GM12878 (cell line): ENCODE measurements around the gene CXorf38. TPM values are rescaled to one million over a fixed set of nuclear protein-coding genes. Genes with fewer than 3 reads are reported as not detected.

ENCODE experiments used
- ATAC-seq: fragments of 200-7000 bp; cut with Tn5 transposase; 3 replicates; pipeline ENCODE4 v1.9.1; 2020; ENCODE audit warnings: mild to moderate bottlenecking, moderate library complexity
- BruUV-seq: library from RNA; stranded (reverse); fragments of 400-500 nt; replicated peaks from 2 replicates; lab custom pipeline; 2021; lab: Mats Ljungman, UMichigan
- CTCF ChIA-PET: fragments of 300-600 bp; sonication (Branson Sonifier 250); formaldehyde crosslinking; extraction: SDS; loops from one replicate; lab custom pipeline; 2021; ENCODE audit warnings: inconsistent platforms; lab: Yijun Ruan, JAX
- POLR2A ChIA-PET: fragments of 350-600 bp; formaldehyde crosslinking; extraction: SDS; loops from one replicate; lab custom pipeline; 2021; ENCODE audit warnings: inconsistent platforms; lab: Charles Lee
- RAD21 ChIA-PET: fragments of 300-600 bp; sonication (Branson Sonifier 250); formaldehyde crosslinking; loops from one replicate; lab custom pipeline; 2023; ENCODE audit warnings: antibody characterized with exemption; ENCODE audit not compliant: unreplicated experiment; lab: Charles Lee
- SMC1A ChIA-PET: fragments of 300-600 bp; sonication (Branson Sonifier 250); formaldehyde crosslinking; loops from one replicate; lab custom pipeline; 2023; ENCODE audit not compliant: unreplicated experiment, uncharacterized antibody; lab: Charles Lee
- DNase-seq: peaks from one replicate; pipeline ENCODE4 v3.0.0-alpha.2; 2011; ENCODE audit warnings: low read depth, low spot score
- FAIRE-seq: peaks from 3 replicates; lab custom pipeline; 2011; peaks lifted over from hg19 to GRCh38; lab: Jason Lieb, UNC
- H2AFZ ChIP-seq: 2 replicates; pipeline ENCODE4 v1.6.0; 2011; ENCODE audit warnings: low read depth, low read length, control low read depth; ENCODE audit not compliant: control insufficient read depth
- H3K27ac ChIP-seq: 2 replicates; pipeline ENCODE4 v1.5.1; 2011; ENCODE audit warnings: control low read depth; ENCODE audit not compliant: control insufficient read depth, insufficient read depth
- H3K27me3 ChIP-seq, 2 experiments: replicated peaks in 1 of 2; 2 replicates each; pipeline versions ENCODE4 v1.6.0 to v1.6.1; 2011; ENCODE audit warnings: low read length in 1 of 2; ENCODE audit not compliant: control insufficient read depth in 2 of 2, insufficient read depth in 2 of 2
- H3K36me3 ChIP-seq, 2 experiments: 2 replicates each; pipeline ENCODE4 v1.5.1; 2011; ENCODE audit warnings: low read length in 1 of 2; ENCODE audit not compliant: control insufficient read depth in 2 of 2, insufficient read depth in 2 of 2
- H3K4me1 ChIP-seq: 2 replicates; pipeline ENCODE4 v1.6.1; 2011; ENCODE audit warnings: mild to moderate bottlenecking, low read length, moderate library complexity, mixed read lengths; ENCODE audit not compliant: control insufficient read depth, insufficient read depth
- H3K4me2 ChIP-seq: 2 replicates; pipeline ENCODE4 v1.6.0; 2011; ENCODE audit warnings: control low read depth; ENCODE audit not compliant: control insufficient read depth, insufficient read depth
- H3K4me3 ChIP-seq: fragments of 200-600 bp; sonication (generic); 2 replicates; pipeline ENCODE4 v1.5.1; 2016
- H3K79me2 ChIP-seq: 2 replicates; pipeline ENCODE4 v1.6.0; 2011; ENCODE audit warnings: low read length; ENCODE audit not compliant: control insufficient read depth, insufficient read depth
- H3K9ac ChIP-seq: 2 replicates; pipeline ENCODE4 v1.8.0; 2011; ENCODE audit warnings: low read length, control low read depth, mixed read lengths; ENCODE audit not compliant: control insufficient read depth, insufficient read depth
- H3K9me3 ChIP-seq: replicated peaks from 3 replicates; pipeline ENCODE4 v1.5.1; 2011; ENCODE audit warnings: mild to moderate bottlenecking, low read length; ENCODE audit not compliant: control insufficient read depth, insufficient read depth
- H4K20me1 ChIP-seq: 2 replicates; pipeline ENCODE4 v1.6.0; 2011; ENCODE audit not compliant: control insufficient read depth, insufficient read depth
- ATF2 ChIP-seq: IDR thresholded peaks from 2 replicates; pipeline ENCODE4 v1.6.1; 2012; ENCODE audit warnings: low read length, inconsistent platforms
- BMI1 ChIP-seq: fragments of 450-650 bp; IDR thresholded peaks from 2 replicates; pipeline ENCODE4 v1.6.1; 2016; ENCODE audit warnings: mild to moderate bottlenecking, moderate library complexity, borderline replicate concordance
- DPF2 ChIP-seq: fragments of 450-650 bp; IDR thresholded peaks from 2 replicates; pipeline ENCODE4 v1.6.1; 2017; ENCODE audit warnings: mild to moderate bottlenecking
- HCFC1 ChIP-seq: fragments of 150-350 bp; IDR thresholded peaks from 2 replicates; pipeline ENCODE4 v1.6.1; 2014; ENCODE audit warnings: low read length
- IKZF1 ChIP-seq: fragments of 450-650 bp; conservative IDR thresholded peaks from 2 replicates; pipeline ENCODE4 v1.6.1; 2017; ENCODE audit warnings: antibody characterized with exemption, mild to moderate bottlenecking
- IRF4 ChIP-seq: IDR thresholded peaks from 2 replicates; pipeline ENCODE4 v1.6.1; 2011; ENCODE audit warnings: low read depth, low read length
- KDM1A ChIP-seq: fragments of 200-600 bp; sonication (generic); IDR thresholded peaks from 2 replicates; pipeline ENCODE4 v1.6.1; 2016; ENCODE audit warnings: borderline replicate concordance
- NFIC ChIP-seq: IDR thresholded peaks from 2 replicates; pipeline ENCODE4 v1.6.1; 2012; ENCODE audit warnings: low read depth, mild to moderate bottlenecking, inconsistent platforms, low read length, moderate library complexity
- NR2F1 ChIP-seq: fragments of 450-650 bp; conservative IDR thresholded peaks from 2 replicates; pipeline ENCODE4 v1.6.1; 2017; ENCODE audit warnings: mild to moderate bottlenecking
- RBBP5 ChIP-seq: fragments of 200-600 bp; sonication (generic); conservative IDR thresholded peaks from 2 replicates; pipeline ENCODE4 v1.6.1; 2016
- SP1 ChIP-seq: IDR thresholded peaks from one replicate; pipeline ENCODE4 v1.6.1; 2011; ENCODE audit warnings: low read depth, low read length
- SRF ChIP-seq, 2 experiments: IDR thresholded peaks; 2 replicates each; pipeline ENCODE4 v1.6.1; 2011; ENCODE audit warnings: low read depth in 2 of 2, low read length in 2 of 2, mild to moderate bottlenecking in 1 of 2, moderate library complexity in 1 of 2
- USF2 ChIP-seq: IDR thresholded peaks from 2 replicates; pipeline ENCODE4 v1.6.1; 2011; ENCODE audit warnings: low read depth, low read length, improper control_type of control experiment, borderline replicate concordance
- ZNF24 ChIP-seq: fragments of 450-650 bp; IDR thresholded peaks from 2 replicates; pipeline ENCODE4 v1.6.1; 2017; ENCODE audit warnings: antibody characterized with exemption, mild to moderate bottlenecking
- WGBS: methylation state at CpG from one replicate; pipeline ENCODE4 v1.1.6; 2016; ENCODE audit warnings: low lambda C conversion rate; ENCODE audit not compliant: insufficient replicate concordance, insufficient coverage; ENCODE audit errors: missing lambda C conversion rate; 5-methylcytosine and 5-hydroxymethylcytosine counted together
- in situ Hi-C: fragments of 300-500 bp; cut with MboI; formaldehyde crosslinking; loops from 9 replicates; pipeline ENCODE4 v1.14.3; 2018; ENCODE audit warnings: mixed read lengths
- intact Hi-C: fragments of 100-400 bp; cut with micrococcal nuclease; formaldehyde crosslinking; loops from one replicate; pipeline ENCODE4 v1.14.2; 2022; ENCODE audit not compliant: unreplicated experiment
- polyA plus RNA-seq, 11 experiments: library from polyadenylated mRNA; depleted of rRNA in 4 of 11; unstranded in 6 of 11; stranded (reverse) in 5 of 11; fragments of >200 nt; fragmentation: Nextera tagmentation in 4 of 11; fragmentation: Illumina TruSeq in 1 of 11; extraction: Ambion mirVana in 4 of 11; extraction: Trizol in 1 of 11; gene quantifications; 1 replicate in 1 of 11; 2 replicates in 10 of 11; pipeline versions ENCODE4 v1.2.1 to v1.2.3, GENCODE V29; 2011 to 2016; ENCODE audit warnings: inconsistent platforms in 2 of 11, missing spikeins in 2 of 11, low read depth in 1 of 11
- total RNA-seq, 4 experiments: library from RNA; depleted of rRNA in 3 of 4; stranded (reverse); fragments of >200 nt in 3 of 4; fragmentation: Illumina TruSeq in 1 of 4; extraction: Trizol in 1 of 4; gene quantifications; 2 replicates each; pipeline versions ENCODE4 v1.2.1 to v1.2.3, GENCODE V29; 2013 to 2021

CXorf38 gene
- total and polyA plus RNA-seq, 10 of the 15 experiments (the other 5 are each of a cell fraction or from before 2014, with no cell fraction given), result 2.2 to 50.1 (median 18.8) TPM

DNA sequence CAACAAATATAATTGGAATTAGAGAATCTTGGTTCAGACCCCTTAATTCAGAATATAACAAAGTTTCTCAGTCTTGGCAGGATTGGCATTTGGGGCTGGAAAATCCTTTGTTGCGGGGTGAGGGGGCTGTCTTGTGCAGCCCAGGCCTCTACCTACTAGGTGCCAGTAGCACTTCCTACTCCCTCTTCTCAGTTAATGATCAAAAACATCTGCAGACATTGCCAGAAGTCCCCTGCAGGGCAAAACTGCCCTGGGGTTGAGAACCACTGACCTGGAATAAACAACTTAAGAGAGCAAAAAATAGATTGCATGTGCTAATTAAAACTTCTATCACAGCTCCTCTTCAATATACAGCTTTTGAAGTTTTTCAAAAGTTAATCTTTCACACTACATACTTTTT, 36.7 kb upstream of the CXorf38 start (continued):
- TF ChIP-seq USF2 (no peak), NR2F1 (no peak), BMI1 (no peak), KDM1A (no peak)

- H4K20me1 ChIP-seq, result no peaks in the 10 kb centered on the region
- no peak for DNase-seq
- no peaks in the 10 kb centered on the region; the same call in 1 of the 2 replicates for H3K4me1 ChIP-seq
- ChIA-PET POLR2A (no interaction called here), CTCF (interaction anchor here (0.9 to 3.1 kb wide), 5 partner anchors 32 to 497 kb away, joined by 3 to 8 read pairs (median 4); no protein-coding TSS in a partner anchor), RAD21 (no interaction called here), SMC1A (interaction anchor here (0.7 to 1.7 kb wide), 6 partner anchors 11 to 45 kb away, joined by 3 to 4 read pairs (median 4); no protein-coding TSS in a partner anchor)
- ATAC-seq, result no peak
- in situ Hi-C loops (no loop called here), intact Hi-C loops (no loop called here)
- WGBS, result 100% methylated on average over 3 of the region's 3 CpGs
- no peak overlapping the region for H3K9ac ChIP-seq
- no TSS peak for BruUV-seq
- H2AFZ ChIP-seq, result no peak overlapping the region
- peaks cover 3 to 8% of the 10 kb centered on the region in 2 experiments; a peak in 3 of 4 replicates for H3K36me3 ChIP-seq
- TF ChIP-seq ZNF24, result no peak
- no peak for TF ChIP-seq IRF4
- TF ChIP-seq DPF2, result no peak
- no peak for TF ChIP-seq ATF2
- TF ChIP-seq NFIC, result no peak
- TF ChIP-seq SP1, result no peak
- TF ChIP-seq IKZF1, result no peak
- TF ChIP-seq RBBP5, result no peak
- TF ChIP-seq SRF (IDR thresholded peaks at IDR 0.05; ENCODE audit: low read depth in 2 of 2, low read length in 2 of 2), result no peak
- TF ChIP-seq HCFC1, result no peak
- FAIRE-seq, result no peak
- H3K9me3 ChIP-seq, result no peaks in the 10 kb centered on the region
- H3K27me3 ChIP-seq, result no peaks in the 10 kb centered on the region
- H3K4me2 ChIP-seq, result no peak overlapping the region
- H3K4me3 ChIP-seq, result no peak overlapping the region
- no peak overlapping the region for H3K27ac ChIP-seq
- no peaks in the 10 kb centered on the region; the same call in 1 of the 2 replicates for H3K79me2 ChIP-seq
Observed at GRCh38 chrX:40683245-40683644, 35.9 kb upstream of the CXorf38 start.
